PC-3 (cell line): Measurements from ENCODE around the gene DNAI4. TPM values are rescaled to one million over a fixed set of nuclear protein-coding genes. Genes with fewer than 3 reads are reported as not detected.

Source experiments
- ATAC-seq: fragments of 200-7000 bp; cut with Tn5 transposase; 2 replicates; pipeline ENCODE4 v1.9.1; 2020; ENCODE audit warnings: mild to moderate bottlenecking, moderate library complexity
- BruUV-seq: library from RNA; stranded (reverse); fragments of 400-500 nt; replicated peaks from 2 replicates; lab custom pipeline; 2021; lab: Mats Ljungman, UMichigan
- CTCF ChIA-PET: fragments of 300-600 bp; sonication (Branson Sonifier 250); formaldehyde crosslinking; loops from one replicate; lab custom pipeline; 2022; ENCODE audit warnings: antibody characterized with exemption; lab: Charles Lee
- POLR2A ChIA-PET: fragments of 300-600 bp; sonication (Branson Sonifier 250); formaldehyde crosslinking; loops from one replicate; lab custom pipeline; 2022; ENCODE audit warnings: antibody characterized with exemption; ENCODE audit not compliant: unreplicated experiment; lab: Charles Lee
- DNase-seq: peaks from one replicate; pipeline ENCODE4 v3.0.0-alpha.2; 2015
- H2AFZ ChIP-seq: fragments of 300-600 bp; sonication (generic); 2 replicates; pipeline ENCODE4 v1.6.0; 2016; ENCODE audit warnings: antibody characterized with exemption, low read length
- H3F3A ChIP-seq: fragments of 300-600 bp; sonication (generic); one replicate; pipeline ENCODE4 v1.6.0; 2017; ENCODE audit warnings: antibody characterized with exemption, low read length, control low read depth, mild to moderate bottlenecking; ENCODE audit not compliant: unreplicated experiment
- H3K27ac ChIP-seq: fragments of 300-600 bp; sonication (generic); 2 replicates; pipeline ENCODE4 v1.5.1; 2016; ENCODE audit warnings: mild to moderate bottlenecking, low read length
- H3K27me3 ChIP-seq: fragments of 300-600 bp; sonication (generic); 2 replicates; pipeline ENCODE4 v1.6.1; 2016; ENCODE audit warnings: low read length, mixed read lengths
- H3K36me3 ChIP-seq: fragments of 300-600 bp; sonication (generic); 2 replicates; pipeline ENCODE4 v1.6.1; 2016; ENCODE audit warnings: low read depth, mixed run types, low read length, mixed read lengths
- H3K4me1 ChIP-seq: fragments of 300-600 bp; sonication (generic); 2 replicates; pipeline ENCODE4 v1.5.1; 2016; ENCODE audit warnings: low read length; ENCODE audit not compliant: insufficient read depth
- H3K4me2 ChIP-seq: fragments of 300-600 bp; sonication (generic); 2 replicates; pipeline ENCODE4 v1.6.0; 2016; ENCODE audit warnings: low read length
- H3K4me3 ChIP-seq: fragments of 300-600 bp; sonication (generic); 2 replicates; pipeline ENCODE4 v1.5.1; 2016; ENCODE audit warnings: mild to moderate bottlenecking, low read length, mixed read lengths
- H3K79me2 ChIP-seq: fragments of 300-600 bp; sonication (generic); 2 replicates; pipeline ENCODE4 v1.6.1; 2017; ENCODE audit warnings: low read length, mixed read lengths
- H3K9ac ChIP-seq: fragments of 300-600 bp; sonication (generic); 2 replicates; pipeline ENCODE4 v1.6.0; 2016; ENCODE audit warnings: mild to moderate bottlenecking, low read length
- H3K9me2 ChIP-seq: fragments of 300-600 bp; sonication (generic); replicated peaks from 2 replicates; pipeline ENCODE4 v1.6.1; 2016; ENCODE audit warnings: mixed run types, low read length, mixed read lengths
- H3K9me3 ChIP-seq: fragments of 300-600 bp; sonication (generic); 2 replicates; pipeline ENCODE4 v1.6.1; 2016; ENCODE audit warnings: low read length, mixed read lengths
- H4K20me1 ChIP-seq: fragments of 300-600 bp; sonication (generic); 2 replicates; pipeline ENCODE4 v1.6.1; 2016; ENCODE audit warnings: low read length, mixed read lengths
- EZH2 ChIP-seq: fragments of 300-600 bp; sonication (generic); IDR thresholded peaks from one replicate; pipeline ENCODE4 v1.6.1; 2017; ENCODE audit warnings: antibody characterized with exemption, mild to moderate bottlenecking, low read length; ENCODE audit not compliant: unreplicated experiment
- EZH2phosphoT487 ChIP-seq: fragments of 300-600 bp; sonication (generic); IDR thresholded peaks from 2 replicates; pipeline ENCODE4 v1.6.1; 2018; ENCODE audit warnings: mild to moderate bottlenecking, antibody characterized with exemption, low read length, borderline replicate concordance
- intact Hi-C: fragments of 100-400 bp; cut with micrococcal nuclease; formaldehyde crosslinking; loops from 2 replicates; pipeline ENCODE4 v1.9.0; 2023
- total RNA-seq: library from RNA; depleted of rRNA; stranded (reverse); fragments of >200 nt; gene quantifications from 2 replicates; pipeline ENCODE4 v1.2.3, GENCODE V29; 2014
- TF ChIP-seq, protein P1 (sequence below): fragments of 300-600 bp; sonication (generic); conservative IDR thresholded peaks from 2 replicates; pipeline ENCODE4 v1.5.1; 2017; ENCODE audit warnings: antibody characterized with exemption, low read depth, mild to moderate bottlenecking, low read length

DNAI4 gene
- total RNA-seq, 1 experiment from 2014 or later: 1.6 TPM

DNA sequence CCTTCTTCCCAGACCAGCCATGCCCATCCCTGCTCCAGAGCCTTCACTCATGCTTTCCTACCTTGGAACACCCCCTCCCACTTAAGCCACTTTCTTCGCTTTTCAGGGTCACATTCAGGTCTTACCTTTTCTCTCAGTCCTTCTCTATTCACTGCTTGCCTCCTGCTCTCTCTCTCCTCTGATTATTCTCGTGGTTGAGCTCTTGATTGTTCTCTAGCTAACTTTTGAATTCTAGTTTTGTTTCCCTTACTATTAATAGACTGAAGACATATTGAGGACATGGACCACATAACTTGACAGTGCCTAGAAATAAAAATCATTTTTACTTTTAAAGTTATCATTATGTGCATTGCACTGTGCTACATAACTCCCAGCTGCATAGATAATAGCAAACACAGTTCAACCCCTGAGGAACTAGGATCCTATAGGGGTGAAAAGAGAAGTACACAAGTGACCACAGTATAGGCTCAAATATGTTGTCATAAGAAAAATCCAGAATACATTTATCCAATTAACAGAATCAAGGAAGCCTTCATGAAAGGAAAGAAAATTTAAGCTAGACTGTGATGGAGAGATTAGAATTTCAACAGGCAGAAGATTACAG, 145.1 kb downstream of the DNAI4 start:
- no peaks in the 10 kb centered on the region for H3F3A ChIP-seq
- no peaks in the 10 kb centered on the region for H3K36me3 ChIP-seq
- H3K9me3 ChIP-seq: no peaks in the 10 kb centered on the region
- H3K9ac ChIP-seq: no peak overlapping the region
- POLR2A ChIA-PET: no interaction called here
- H3K4me3 ChIP-seq: no peak overlapping the region
- H3K27me3 ChIP-seq: peaks cover 45% of the 10 kb centered on the region
- H3K9me2 ChIP-seq: no peaks in the 10 kb centered on the region
- intact Hi-C loops: no loop called here
- ATAC-seq (no peak), DNase-seq (no peak)
- CTCF ChIA-PET: no interaction called here
- H3K4me2 ChIP-seq: no peak overlapping the region
- TF ChIP-seq, protein P1, sequence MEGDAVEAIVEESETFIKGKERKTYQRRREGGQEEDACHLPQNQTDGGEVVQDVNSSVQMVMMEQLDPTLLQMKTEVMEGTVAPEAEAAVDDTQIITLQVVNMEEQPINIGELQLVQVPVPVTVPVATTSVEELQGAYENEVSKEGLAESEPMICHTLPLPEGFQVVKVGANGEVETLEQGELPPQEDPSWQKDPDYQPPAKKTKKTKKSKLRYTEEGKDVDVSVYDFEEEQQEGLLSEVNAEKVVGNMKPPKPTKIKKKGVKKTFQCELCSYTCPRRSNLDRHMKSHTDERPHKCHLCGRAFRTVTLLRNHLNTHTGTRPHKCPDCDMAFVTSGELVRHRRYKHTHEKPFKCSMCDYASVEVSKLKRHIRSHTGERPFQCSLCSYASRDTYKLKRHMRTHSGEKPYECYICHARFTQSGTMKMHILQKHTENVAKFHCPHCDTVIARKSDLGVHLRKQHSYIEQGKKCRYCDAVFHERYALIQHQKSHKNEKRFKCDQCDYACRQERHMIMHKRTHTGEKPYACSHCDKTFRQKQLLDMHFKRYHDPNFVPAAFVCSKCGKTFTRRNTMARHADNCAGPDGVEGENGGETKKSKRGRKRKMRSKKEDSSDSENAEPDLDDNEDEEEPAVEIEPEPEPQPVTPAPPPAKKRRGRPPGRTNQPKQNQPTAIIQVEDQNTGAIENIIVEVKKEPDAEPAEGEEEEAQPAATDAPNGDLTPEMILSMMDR: no peak
- TF ChIP-seq EZH2 (no peak), EZH2phosphoT487 (no peak)
- H2AFZ ChIP-seq: no peak overlapping the region
- H3K4me1 ChIP-seq: no peaks in the 10 kb centered on the region
- no TSS peak for BruUV-seq
- no peak overlapping the region for H3K27ac ChIP-seq
- no peaks in the 10 kb centered on the region for H3K79me2 ChIP-seq
- H4K20me1 ChIP-seq: no peaks in the 10 kb centered on the region

GRCh38 chr1:66778969-66779368, 145.7 kb downstream of the DNAI4 start:
- no peak for DNase-seq
- Histone ChIP-seq H2AFZ (no peak overlapping the region), H3K9me2 (no peaks in the 10 kb centered on the region), H3K79me2 (no peaks in the 10 kb centered on the region), H3K27me3 (peaks cover 45% of the 10 kb centered on the region), H3K4me2 (no peak overlapping the region), H3K9me3 (no peaks in the 10 kb centered on the region), H3F3A (no peaks in the 10 kb centered on the region), H3K36me3 (no peaks in the 10 kb centered on the region), H3K27ac (no peak overlapping the region), H3K4me1 (no peaks in the 10 kb centered on the region), H3K4me3 (no peak overlapping the region), H3K9ac (no peak overlapping the region), H4K20me1 (no peaks in the 10 kb centered on the region)
- ChIA-PET POLR2A (no interaction called here), CTCF (no interaction called here)
- TF ChIP-seq EZH2phosphoT487: no peak
- TF ChIP-seq EZH2: no peak
- TF ChIP-seq, protein P1: no peak
- intact Hi-C loops: no loop called here
- no TSS peak for BruUV-seq
- no peak for ATAC-seq

GRCh38 chr1:66778266-66778665, 146.4 kb downstream of the DNAI4 start:
- intact Hi-C loops: no loop called here
- TF ChIP-seq EZH2phosphoT487 (no peak), EZH2 (no peak)
- TF ChIP-seq, protein P1: no peak
- no peak overlapping the region for H3K4me2 ChIP-seq
- H3K27ac ChIP-seq: no peak overlapping the region
- no peaks in the 10 kb centered on the region for H3F3A ChIP-seq
- peaks cover 45% of the 10 kb centered on the region for H3K27me3 ChIP-seq
- H3K4me3 ChIP-seq: no peak overlapping the region
- ChIA-PET CTCF (no interaction called here), POLR2A (no interaction called here)
- ATAC-seq (no peak), DNase-seq (no peak)
- H3K9me2 ChIP-seq: no peaks in the 10 kb centered on the region
- no TSS peak for BruUV-seq
- no peaks in the 10 kb centered on the region for H3K9me3 ChIP-seq
- no peaks in the 10 kb centered on the region for H3K4me1 ChIP-seq
- H4K20me1 ChIP-seq: no peaks in the 10 kb centered on the region
- H2AFZ ChIP-seq: no peak overlapping the region
- H3K36me3 ChIP-seq: no peaks in the 10 kb centered on the region
- no peak overlapping the region for H3K9ac ChIP-seq
- H3K79me2 ChIP-seq: no peaks in the 10 kb centered on the region
